HepG2 (cell line): ENCODE results near the gene PRUNE1. TPM values are rescaled to one million over a fixed set of nuclear protein-coding genes. Genes with fewer than 3 reads are reported as not detected.

Experiments used
- ATF3 ChIP-seq: sonication (generic); formaldehyde crosslinking; IDR thresholded peaks from 2 replicates; pipeline ENCODE4 v1.4.0; 2020; ENCODE audit warnings: missing genetic modification reagents
- CCAR2 ChIP-seq: fragments of 200-400 bp; formaldehyde crosslinking; optimal IDR thresholded peaks from 2 replicates; pipeline ENCODE3; 2018; ENCODE audit warnings: low read depth, mild to moderate bottlenecking, low read length, moderate library complexity
- HDAC1 ChIP-seq: sonication (generic); formaldehyde crosslinking; IDR thresholded peaks from 2 replicates; pipeline ENCODE4 v1.5.1; 2020; ENCODE audit warnings: mild to moderate bottlenecking, missing genetic modification reagents
- HNRNPK ChIP-seq: fragments of 200-400 bp; formaldehyde crosslinking; IDR thresholded peaks from 2 replicates; pipeline ENCODE4 v1.6.1; 2018; ENCODE audit warnings: low read length, low read depth, moderate library complexity, mild to moderate bottlenecking; ENCODE audit not compliant: poor library complexity, severe bottlenecking
- IKZF4 ChIP-seq: sonication (generic); formaldehyde crosslinking; IDR thresholded peaks from 2 replicates; pipeline ENCODE4 v1.5.1; 2020; ENCODE audit warnings: borderline replicate concordance, mild to moderate bottlenecking, low read depth, missing genetic modification reagents; ENCODE audit errors: not compliant biosample characterization
- JUN ChIP-seq: sonication (generic); formaldehyde crosslinking; IDR thresholded peaks from 2 replicates; pipeline ENCODE4 v1.4.0; 2020; ENCODE audit warnings: mild to moderate bottlenecking, missing genetic modification reagents
- KMT2B ChIP-seq: IDR thresholded peaks from 2 replicates; pipeline ENCODE4 v1.6.1; 2016; ENCODE audit warnings: missing genetic modification reagents, missing compliant biosample characterization
- PHF8 ChIP-seq: sonication (generic); formaldehyde crosslinking; IDR thresholded peaks from 2 replicates; pipeline ENCODE4 v1.5.0; 2020; ENCODE audit warnings: missing genetic modification reagents
- SIX4 ChIP-seq: sonication (generic); formaldehyde crosslinking; IDR thresholded peaks from 2 replicates; pipeline ENCODE4 v1.4.0; 2020; ENCODE audit warnings: missing genetic modification reagents
- TBP ChIP-seq: sonication (generic); formaldehyde crosslinking; IDR thresholded peaks from 2 replicates; pipeline ENCODE4 v1.5.0; 2020; ENCODE audit warnings: missing genetic modification reagents
- ZBTB25 ChIP-seq: IDR thresholded peaks from 2 replicates; pipeline ENCODE4 v1.6.1; 2018; ENCODE audit warnings: missing genetic modification reagents
- ZMYM4 ChIP-seq: sonication (generic); formaldehyde crosslinking; IDR thresholded peaks from 2 replicates; pipeline ENCODE4 v1.8.1; 2023; ENCODE audit warnings: mild to moderate bottlenecking, missing genetic modification reagents
- ZNF33B ChIP-seq: sonication (generic); formaldehyde crosslinking; IDR thresholded peaks from 2 replicates; pipeline ENCODE4 v1.5.1; 2020; ENCODE audit warnings: mild to moderate bottlenecking, missing genetic modification reagents
- ZNF746 ChIP-seq: sonication (generic); formaldehyde crosslinking; IDR thresholded peaks from 2 replicates; pipeline ENCODE4 v1.8.0; 2022; ENCODE audit warnings: mild to moderate bottlenecking, missing genetic modification reagents
- ZNF747 ChIP-seq: sonication (generic); formaldehyde crosslinking; IDR thresholded peaks from 2 replicates; pipeline ENCODE4 v1.8.1; 2023; ENCODE audit warnings: missing genetic modification reagents, mild to moderate bottlenecking, borderline replicate concordance
- polyA plus RNA-seq, 8 experiments: library from polyadenylated mRNA; depleted of rRNA in 3 of 8; stranded (reverse) in 7 of 8; unstranded in 1 of 8; fragments of >200 nt; fragmentation: Illumina TruSeq in 4 of 8; extraction: Trizol in 4 of 8; gene quantifications; 2 replicates each; pipeline versions ENCODE4 v1.2.1 to v1.2.3, GENCODE V29; 2011 to 2016; ENCODE audit warnings: low read depth in 4 of 8, missing spikeins in 1 of 8, mixed read lengths in 1 of 8; ENCODE audit not compliant: insufficient read depth in 1 of 8
- total RNA-seq, 5 experiments: library from RNA; depleted of rRNA; stranded (reverse); fragments of >200 nt; fragmentation: Illumina TruSeq; extraction: Trizol; gene quantifications; 2 replicates each; pipeline ENCODE4 v1.2.3, GENCODE V29; 2016; ENCODE audit warnings: low read depth in 1 of 5

Gene PRUNE1
- total and polyA plus RNA-seq, 2 of the 13 experiments (the other 11 are each of a cell fraction or from before 2014, with no cell fraction given) = 19.0 to 31.9 TPM

GRCh38 chr1:150981177-150981804 is 27.0 kb upstream of the PRUNE1 start (continued):
- peak; percentile 16; the same call in 1 of the 2 replicates for TF ChIP-seq ZMYM4 (CRISPR knock-in tag)
- 0 out of 2 replicates have a peak, but pooled peaks have one; percentile 8 for TF ChIP-seq ZNF746 (CRISPR knock-in tag)
- TF ChIP-seq HNRNPK = no peak
- no peak; the same call in 1 of the 2 replicates for TF ChIP-seq HDAC1 (CRISPR knock-in tag)
- TF ChIP-seq ZNF33B = no peak
- no peak for TF ChIP-seq PHF8 (CRISPR knock-in tag)
- 0 out of 2 replicates have a peak, but pooled peaks have one; percentile 32 for TF ChIP-seq ZBTB25
- TF ChIP-seq KMT2B = no peak; the same call in 1 of the 2 replicates
- TF ChIP-seq TBP (CRISPR knock-in tag) = no peak
- peak; percentile 89 for TF ChIP-seq ATF3 (CRISPR knock-in tag)
- TF ChIP-seq CCAR2 = no peak
- TF ChIP-seq SIX4 (CRISPR knock-in tag) = no peak
- TF ChIP-seq ZNF747 (CRISPR knock-in tag) = no peak
- peak; percentile 17; the same call in 1 of the 2 replicates for TF ChIP-seq JUN (CRISPR knock-in tag)
- TF ChIP-seq IKZF4 (CRISPR knock-in tag) = no peak
